Measurements from ENCODE around the gene KIF7. TPM values are rescaled to one million over a fixed set of nuclear protein-coding genes. Genes with fewer than 3 reads are reported as not detected.

The KIF7 gene
- total RNA-seq, 2 experiments from 2014 or later: 0.21 to 0.37 TPM

- Mint-ChIP-seq H3K27ac (no peak overlapping the region), H3K36me3 (ENCODE audit: low read depth) (peaks cover 53% of the 10 kb centered on the region), H3K4me3 (peak overlapping the region; percentile 84), H3K27me3 (ENCODE audit: low read depth) (peaks cover 2% of the 10 kb centered on the region), H3K9me3 (ENCODE audit: insufficient read depth) (no peaks in the 10 kb centered on the region), H3K4me1 (ENCODE audit: low read depth) (peaks cover 45% of the 10 kb centered on the region)
- DNase-seq (no peak), ATAC-seq (no peak)
- ChIA-PET POLR2A (no interaction called here), CTCF (interaction anchor here (1.0 kb wide), 1 partner anchor 220 kb away, joined by 3 read pairs; no protein-coding TSS in a partner anchor)
These were observed 77.1 kb downstream of the KIF7 start for GRCh38 chr15:89578146-89578545.

Other genes starting within 250 kb of the KIF7 start
- not detected for gene RHCG, start 158.9 kb downstream of the KIF7 start, total RNA-seq
- 10 to 100 TPM; 36.5 to 36.9 TPM for gene TICRR, start 80.0 kb downstream of the KIF7 start, total RNA-seq
- not detected for gene PLIN1, start 23.9 kb upstream of the KIF7 start, total RNA-seq
- 1 to 10 TPM; 1.4 to 1.8 TPM for gene PEX11A, start 35.3 kb upstream of the KIF7 start, total RNA-seq
- not detected for gene WDR93, start 35.3 kb upstream of the KIF7 start, total RNA-seq
- 1 to 10 TPM; 1.8 to 2.4 TPM for gene MESP1, start 95.8 kb upstream of the KIF7 start, total RNA-seq
- not detected for gene MESP2, start 120.9 kb upstream of the KIF7 start, total RNA-seq
- gene ANPEP, start 159.4 kb upstream of the KIF7 start, total RNA-seq: under 1 TPM; 0.29 to 0.61 TPM
- 10 to 100 TPM; 24.7 to 25.5 TPM for gene AP3S2, start 238.5 kb upstream of the KIF7 start, total RNA-seq